Activated CD8-positive, alpha-beta T cell treated with anti-CD3 and anti-CD28 coated beads for 36 hours (primary cell): ENCODE results near the gene LYSMD3. TPM values are rescaled to one million over a fixed set of nuclear protein-coding genes. Genes with fewer than 3 reads are reported as not detected.
"Not testable (repeated sequence)": the region's sequence is repeated elsewhere in the genome, so short reads cannot be mapped to it uniquely, and the experiment has no call there.

Experiments
- ATAC-seq: fragments of 200-7000 bp; cut with Tn5 transposase; one replicate; pipeline ENCODE4 v1.10.0; 2021; ENCODE audit warnings: mild to moderate bottlenecking, moderate library complexity
- CTCF ChIA-PET: fragments of 350-600 bp; sonication (Branson Sonifier 250); formaldehyde crosslinking; loops from one replicate; lab custom pipeline; 2021; ENCODE audit warnings: antibody characterized with exemption; lab: Charles Lee
- POLR2A ChIA-PET: fragments of 350-600 bp; sonication (Branson Sonifier 250); formaldehyde crosslinking; loops from one replicate; lab custom pipeline; 2021; ENCODE audit warnings: antibody characterized with exemption; lab: Charles Lee
- DNase-seq: peaks from one replicate; pipeline ENCODE4 v3.0.0-alpha.2; 2020
- H3K27ac Mint-ChIP-seq: one replicate; pipeline ENCODE4 v1.8.0; 2021; ENCODE audit warnings: mild to moderate bottlenecking, mixed read lengths
- H3K27me3 Mint-ChIP-seq: one replicate; pipeline ENCODE4 v1.8.0; 2021; ENCODE audit warnings: mixed read lengths
- H3K36me3 Mint-ChIP-seq: one replicate; pipeline ENCODE4 v1.8.0; 2021; ENCODE audit warnings: low read depth, mixed read lengths
- H3K4me1 Mint-ChIP-seq: one replicate; pipeline ENCODE4 v1.8.0; 2021; ENCODE audit warnings: low read depth, mixed read lengths
- H3K4me3 Mint-ChIP-seq: one replicate; pipeline ENCODE4 v1.8.0; 2021; ENCODE audit warnings: mild to moderate bottlenecking, moderate library complexity, mixed read lengths
- H3K9me3 Mint-ChIP-seq: one replicate; pipeline ENCODE4 v1.8.0; 2021; ENCODE audit warnings: mixed read lengths
- CTCF ChIP-seq: fragments of 200-600 bp; IDR thresholded peaks from one replicate; pipeline ENCODE4 v1.8.0; 2022; ENCODE audit warnings: antibody characterized with exemption, mild to moderate bottlenecking
- intact Hi-C: fragments of 100-400 bp; cut with micrococcal nuclease; formaldehyde crosslinking; loops from one replicate; pipeline ENCODE4 v1.10.0; 2022
- total RNA-seq, 2 experiments: library from RNA; stranded (reverse); gene quantifications; one replicate each; pipeline ENCODE4 v1.2.3, GENCODE V29; 2021

LYSMD3 gene
- 10 to 100 TPM; 14.2 to 14.7 TPM for total RNA-seq

GRCh38 chr5:90529194-90529938, at the start of gene LYSMD3:
Gene LYSMD3 (minus strand): TSS chr5:90529584. CDS start chr5:90525289, 4,295 bp downstream.
- peak within 1 kb of the TSS; percentile 98 for H3K27ac Mint-ChIP-seq

GRCh38 chr5:90576566-90576965, 47.2 kb upstream of the LYSMD3 start:
- DNase-seq, H3K9me3 Mint-ChIP-seq, H3K36me3 Mint-ChIP-seq, POLR2A ChIA-PET, CTCF ChIA-PET, H3K4me3 Mint-ChIP-seq, intact Hi-C loops, H3K27ac Mint-ChIP-seq, H3K4me1 Mint-ChIP-seq, ATAC-seq: not testable (repeated sequence)
- H3K27me3 Mint-ChIP-seq, result peaks cover 24% of the 10 kb centered on the region

More at GRCh38 chr5:90529194-90529938, at the start of gene LYSMD3:
- ATAC-seq, result peak; percentile 95
- Mint-ChIP-seq H3K9me3 (no peaks in the 10 kb centered on the region), H3K4me1 (peaks cover 22% of the 10 kb centered on the region), H3K36me3 (peaks cover 11% of the 10 kb centered on the region), H3K4me3 (peak within 1 kb of the TSS; percentile 89), H3K27me3 (peaks cover 9% of the 10 kb centered on the region)
- peak; percentile 96 for DNase-seq
- intact Hi-C loops, result loop anchor here (2.0 to 10.0 kb wide), 3 partner anchors 52 to 125 kb away; partner anchors contain the start of gene CETN3
- POLR2A ChIA-PET, result interaction anchor here (0.6 to 1.6 kb wide), 3 partner anchors 55 to 63 kb away, joined by 3 to 6 read pairs (median 4); partner anchors contain the start of genes MBLAC2 and POLR3G
- no peak for TF ChIP-seq CTCF
- CTCF ChIA-PET, result interaction anchor here (0.6 to 3.6 kb wide), 17 partner anchors 9 to 254 kb away, joined by 3 to 50 read pairs (median 4); partner anchors contain the start of genes CETN3, MBLAC2 and POLR3G

- intact Hi-C loops, result no loop called here
- TF ChIP-seq CTCF, result no peak
- peaks cover 9% of the 10 kb centered on the region for H3K9me3 Mint-ChIP-seq
Observed at GRCh38 chr5:90575712-90576111, 46.3 kb upstream of the LYSMD3 start.

GRCh38 chr5:90571147-90571773, 41.9 kb upstream of the LYSMD3 start:
- POLR2A ChIA-PET, result no interaction called here
- ATAC-seq (no peak), DNase-seq (no peak)
- H3K27ac Mint-ChIP-seq, result no peak overlapping the region
- peaks cover 2% of the 10 kb centered on the region for H3K9me3 Mint-ChIP-seq
- peaks cover 24% of the 10 kb centered on the region for H3K27me3 Mint-ChIP-seq
- no peaks in the 10 kb centered on the region for H3K36me3 Mint-ChIP-seq
- intact Hi-C loops, result no loop called here
- no peak overlapping the region for H3K4me3 Mint-ChIP-seq
- CTCF ChIA-PET, result no interaction called here
- no peaks in the 10 kb centered on the region for H3K4me1 Mint-ChIP-seq
- no peak for TF ChIP-seq CTCF

More at GRCh38 chr5:90575712-90576111, 46.3 kb upstream of the LYSMD3 start:
- no peak for DNase-seq
- no peaks in the 10 kb centered on the region for H3K36me3 Mint-ChIP-seq
- peaks cover 25% of the 10 kb centered on the region for H3K27me3 Mint-ChIP-seq
- H3K4me3 Mint-ChIP-seq, result no peak overlapping the region
- H3K27ac Mint-ChIP-seq, result no peak overlapping the region
- CTCF ChIA-PET, result no interaction called here
- POLR2A ChIA-PET, result no interaction called here
- no peak for ATAC-seq
- H3K4me1 Mint-ChIP-seq, result no peaks in the 10 kb centered on the region

- no peak for ATAC-seq
Observed at GRCh38 chr5:90570034-90570433, 40.6 kb upstream of the LYSMD3 start.

More at GRCh38 chr5:90570034-90570433, 40.6 kb upstream of the LYSMD3 start:
- POLR2A ChIA-PET, result no interaction called here
- Mint-ChIP-seq H3K4me1 (no peaks in the 10 kb centered on the region), H3K9me3 (peaks cover 2% of the 10 kb centered on the region), H3K27ac (no peak overlapping the region), H3K27me3 (peaks cover 25% of the 10 kb centered on the region), H3K4me3 (no peak overlapping the region), H3K36me3 (no peaks in the 10 kb centered on the region)
- no peak for TF ChIP-seq CTCF
- CTCF ChIA-PET, result no interaction called here
- no peak for DNase-seq
- intact Hi-C loops, result no loop called here
